ELF-1 (cell line): ENCODE results near the gene NSMCE1.
"Not testable (repeated sequence)": the region's sequence is repeated elsewhere in the genome, so short reads cannot be mapped to it uniquely, and the experiment has no call there.

Experiments used
- DNase-seq: peaks from one replicate; pipeline ENCODE4 v3.0.0-alpha.2; 2016; ENCODE audit warnings: low read depth, low spot score

The NSMCE1 gene

DNA sequence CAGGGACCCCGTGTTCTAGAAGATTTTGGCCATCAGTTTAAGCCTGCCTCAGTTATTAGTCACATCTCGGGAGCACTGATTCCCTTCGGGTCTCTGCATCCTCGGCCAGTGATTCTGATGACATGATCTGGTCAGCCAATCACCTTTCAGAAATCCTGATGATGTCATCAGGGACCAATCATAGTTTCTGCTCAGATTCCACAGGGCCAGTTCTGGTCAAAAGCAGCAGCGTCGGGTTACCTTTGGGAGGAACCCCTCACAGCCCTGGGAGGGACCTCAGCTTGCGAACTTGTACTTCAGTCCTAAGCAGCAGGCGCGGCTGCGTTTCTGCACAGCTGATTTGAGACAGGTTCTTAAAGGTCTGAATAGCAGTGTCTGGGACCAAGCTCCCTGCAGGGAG, 51.3 kb downstream of the NSMCE1 start:
- peak; percentile 69 for DNase-seq

DNA sequence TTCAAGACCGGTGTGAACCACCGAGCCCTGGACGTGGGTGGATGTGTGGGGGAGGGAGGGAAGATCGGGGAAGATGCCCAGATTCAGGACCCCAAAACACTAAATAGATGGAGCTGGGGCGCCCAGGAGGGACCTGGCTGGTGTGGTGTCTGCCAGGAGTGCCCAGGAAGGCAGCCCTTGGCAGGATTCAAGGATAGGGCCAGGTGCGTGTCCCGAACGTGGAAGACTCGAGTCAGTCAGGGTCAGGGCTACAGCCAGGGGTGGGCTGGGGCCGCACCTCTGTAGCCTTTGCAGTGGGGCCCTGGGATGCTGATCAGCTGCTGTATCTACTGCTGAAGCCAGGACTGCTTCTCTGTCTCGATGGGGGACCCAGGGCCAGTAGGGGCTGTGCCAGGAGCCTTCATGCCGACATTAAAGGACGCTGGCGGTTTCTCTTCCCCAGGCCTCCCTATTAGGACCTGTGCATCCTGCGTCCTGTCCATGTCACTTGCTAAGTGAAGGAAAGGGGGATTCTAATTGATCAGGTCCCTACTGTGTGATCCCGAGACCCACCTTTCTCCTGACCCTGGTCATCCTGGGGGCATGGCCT, 52.2 kb downstream of the NSMCE1 start:
- DNase-seq: no peak

DNA sequence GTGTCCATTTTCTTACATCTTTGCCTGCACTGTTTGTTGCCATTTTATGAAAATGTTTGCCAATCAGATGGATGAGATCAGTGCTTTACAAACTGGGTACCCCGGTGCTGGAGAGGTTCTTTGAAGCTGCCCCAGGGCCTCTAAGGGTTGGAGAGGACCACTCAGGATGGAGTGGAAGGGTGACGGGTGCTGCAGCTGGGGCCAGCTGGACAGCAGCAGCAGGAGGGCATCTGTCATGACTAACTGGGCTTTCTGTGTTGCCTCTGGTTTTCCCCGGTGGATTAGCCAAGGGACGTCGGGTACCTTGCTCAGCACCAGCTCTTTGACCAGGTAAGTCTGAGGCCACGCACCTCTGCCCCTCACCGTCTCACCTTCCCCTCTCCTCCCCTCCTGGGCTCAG, 52.9 kb downstream of the NSMCE1 start:
- DNase-seq: no peak

DNA sequence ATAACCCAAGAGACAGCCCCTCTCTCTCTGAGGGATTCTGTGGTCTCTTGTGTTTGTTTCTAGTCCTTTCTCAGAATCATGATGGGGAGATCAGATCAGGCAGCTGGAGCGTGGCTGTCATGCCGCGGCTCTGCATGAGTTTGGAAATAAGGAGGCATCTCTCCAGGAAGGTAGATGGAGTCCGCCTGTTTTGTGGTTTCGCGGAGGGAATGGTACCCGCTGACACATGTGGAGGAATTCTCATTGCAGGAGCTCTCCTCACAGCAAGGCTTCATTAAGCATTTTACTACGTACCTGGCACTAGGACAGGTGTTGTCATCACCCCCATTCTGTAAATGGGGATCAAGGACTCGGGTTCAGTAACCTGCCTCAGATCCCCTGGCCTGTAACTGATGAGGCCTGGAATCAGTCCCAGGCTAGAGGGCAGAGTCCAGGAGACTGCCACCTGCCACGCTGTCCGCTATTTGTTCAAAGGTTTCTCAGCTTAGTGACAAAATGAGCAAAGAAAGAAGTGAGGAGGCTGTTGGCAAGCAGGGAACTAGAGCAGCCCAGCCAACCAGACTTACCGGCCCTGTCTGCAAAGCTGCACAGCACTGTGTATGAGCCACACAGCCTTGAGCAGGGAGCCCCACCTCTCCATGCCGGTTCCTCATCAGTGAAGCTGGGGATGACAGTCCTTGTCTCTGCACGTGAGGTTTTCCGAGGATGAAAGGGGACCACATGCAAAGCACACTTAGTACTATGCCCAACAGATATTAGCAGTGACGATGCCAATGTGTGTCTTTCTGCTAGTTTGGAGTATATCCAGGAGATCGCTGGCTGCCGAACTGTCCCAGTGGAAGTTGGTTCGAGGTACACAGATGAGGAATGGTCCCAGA, 54.2 kb downstream of the NSMCE1 start:
- no peak for DNase-seq

DNA sequence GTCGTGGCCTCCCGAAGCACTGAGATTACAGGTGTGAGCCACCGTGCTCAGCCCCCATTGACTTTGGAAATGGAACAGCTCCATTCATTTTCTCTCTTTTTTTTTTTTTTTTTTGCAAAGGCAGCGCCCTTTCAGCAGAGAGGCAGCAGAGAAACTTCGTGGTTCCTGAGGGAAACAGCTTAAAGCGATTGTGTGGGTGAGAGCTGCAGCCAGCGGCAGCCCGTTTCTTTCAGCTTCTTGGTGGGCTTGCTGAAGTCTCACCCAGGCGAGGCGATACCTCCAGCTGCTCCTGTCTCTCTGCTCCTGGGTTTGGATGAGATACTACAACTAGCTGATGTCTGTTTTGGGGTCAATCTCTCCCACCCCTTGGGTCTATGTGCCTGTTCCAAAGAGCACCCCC, 57.5 kb downstream of the NSMCE1 start:
- no peak for DNase-seq

DNA sequence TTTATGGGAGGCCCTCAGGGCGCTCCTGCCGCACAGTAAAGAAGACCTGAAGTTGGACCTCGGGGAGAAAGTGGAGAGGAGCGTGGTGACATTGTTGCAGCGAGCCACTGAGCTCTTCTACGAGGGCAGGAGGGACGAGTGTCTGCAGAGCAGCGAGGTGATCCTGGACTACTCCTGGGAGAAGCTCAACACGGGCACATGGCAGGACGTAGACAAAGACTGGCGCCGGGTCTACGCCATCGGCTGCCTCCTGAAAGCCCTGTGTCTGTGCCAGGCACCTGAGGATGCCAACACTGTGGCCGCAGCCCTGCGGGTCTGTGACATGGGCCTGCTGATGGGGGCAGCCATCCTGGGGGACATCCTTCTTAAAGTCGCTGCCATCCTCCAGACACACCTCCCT, 58.4 kb downstream of the NSMCE1 start:
- DNase-seq: no peak

DNA sequence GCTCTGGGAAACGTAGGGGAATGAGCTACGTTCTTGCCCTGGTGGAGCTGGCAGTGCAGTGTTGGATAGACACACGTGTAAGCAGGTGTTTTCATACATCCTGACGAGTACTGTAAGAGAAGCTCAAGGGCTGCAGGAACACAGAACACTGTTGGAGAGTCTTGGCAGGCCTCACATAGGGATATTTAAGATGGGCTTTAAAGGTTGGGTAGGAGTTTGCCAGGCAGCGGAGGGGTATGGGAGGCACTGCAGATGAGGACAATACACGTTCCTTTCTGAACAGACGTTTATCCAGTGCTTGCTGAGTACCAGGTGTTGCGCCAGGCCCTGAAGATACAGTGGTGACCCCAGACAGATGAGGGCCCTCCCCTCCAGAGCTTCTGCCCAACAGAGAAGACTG, 59.0 kb downstream of the NSMCE1 start:
- DNase-seq: no peak

DNA sequence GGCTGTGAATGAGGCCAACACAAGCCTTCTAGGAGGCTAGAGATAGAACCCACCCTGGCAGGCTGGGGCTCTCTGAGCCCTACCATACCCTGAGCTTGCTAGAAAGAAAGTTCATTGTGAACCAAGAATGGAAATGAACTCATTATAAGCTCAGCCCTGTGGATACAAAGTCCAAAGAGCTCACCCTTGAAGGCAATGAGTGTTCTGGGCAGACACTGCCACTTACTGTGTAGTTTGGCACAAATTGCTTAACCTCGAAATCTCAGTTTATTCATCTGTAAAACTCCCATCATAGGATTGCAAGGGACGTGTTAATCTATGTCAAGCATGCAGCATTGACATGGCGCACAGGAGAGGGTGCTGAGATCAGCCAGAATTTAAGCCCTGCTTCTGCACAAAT, 59.8 kb downstream of the NSMCE1 start:
- no peak for DNase-seq

DNA sequence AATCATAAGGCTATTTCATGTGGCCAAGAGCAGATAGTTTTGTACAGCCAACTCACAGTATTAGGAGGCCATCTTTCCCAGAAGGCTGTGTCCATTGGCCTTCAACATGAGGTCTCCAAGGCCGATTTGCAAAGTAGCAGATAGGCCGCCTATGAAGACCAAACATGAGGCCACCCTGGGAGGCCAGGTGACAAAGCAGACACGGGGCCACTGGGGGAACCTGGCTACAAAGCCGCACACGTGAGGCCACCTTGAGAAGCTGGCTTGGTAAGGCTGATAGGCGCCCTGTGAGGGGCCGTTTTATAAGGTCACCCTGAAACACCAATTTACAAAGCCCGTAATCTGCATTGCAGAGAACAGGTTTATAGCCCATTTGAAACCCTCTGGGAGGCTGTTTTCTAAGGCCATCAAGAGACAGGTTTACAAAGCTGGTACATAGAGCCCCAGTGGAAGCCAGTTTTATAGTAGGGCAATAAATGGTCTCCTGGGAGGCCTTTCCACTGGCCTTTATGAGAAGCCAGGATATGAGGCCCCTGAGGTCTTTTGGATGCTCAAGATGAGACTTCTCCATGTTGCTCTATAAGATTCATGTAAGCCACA, 60.4 kb downstream of the NSMCE1 start:
- no peak for DNase-seq

DNA sequence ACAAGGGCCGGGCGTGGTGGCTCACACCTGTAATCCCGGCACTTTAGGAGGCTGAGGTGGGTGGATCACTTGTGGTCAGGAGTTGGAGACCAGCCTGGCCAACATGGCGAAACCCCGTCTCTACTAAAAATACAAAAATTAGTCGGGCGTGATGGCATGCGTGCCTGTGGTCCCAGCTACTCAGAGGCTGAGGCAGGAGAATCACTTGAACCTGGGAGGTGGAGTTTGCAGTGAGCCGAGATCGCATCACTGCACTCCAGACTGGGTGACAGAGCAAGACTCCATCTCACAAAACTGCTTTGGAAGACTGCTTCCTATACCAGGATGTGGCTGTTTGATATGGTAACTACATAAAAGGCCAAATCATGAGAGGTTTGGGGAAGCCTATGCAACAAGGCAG, 61.5 kb downstream of the NSMCE1 start:
- not testable (repeated sequence) for DNase-seq

DNA sequence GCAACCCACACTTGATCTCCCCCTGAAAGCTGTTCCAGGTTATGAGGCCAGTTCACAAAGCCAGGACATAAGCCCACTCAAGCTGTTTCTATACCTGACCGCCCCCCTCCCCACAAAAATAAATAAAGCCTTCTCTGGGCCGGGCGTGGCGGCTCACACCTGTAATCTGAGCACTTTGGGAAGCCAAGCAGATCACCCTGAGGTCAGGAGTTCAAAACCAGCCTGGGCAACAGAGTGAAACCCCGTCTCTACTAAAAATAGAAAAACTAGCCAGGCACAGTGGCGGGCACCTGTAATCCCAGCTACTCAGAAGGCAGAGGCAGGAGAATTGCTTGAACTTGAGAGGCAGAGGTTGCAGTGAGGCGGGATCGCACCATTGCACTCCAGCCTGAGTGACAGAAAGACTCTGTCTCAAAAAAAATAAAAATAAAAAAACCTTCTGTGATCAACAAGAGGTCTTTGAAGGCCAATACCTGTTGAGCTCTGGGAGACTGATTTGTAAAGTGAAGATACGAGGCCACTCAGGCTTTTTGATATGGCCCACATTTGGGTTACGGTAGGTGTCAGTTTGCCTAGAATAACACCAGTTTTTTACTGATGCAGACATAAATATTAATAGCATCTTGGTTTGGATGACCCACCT, 63.0 kb downstream of the NSMCE1 start:
- no peak for DNase-seq

DNA sequence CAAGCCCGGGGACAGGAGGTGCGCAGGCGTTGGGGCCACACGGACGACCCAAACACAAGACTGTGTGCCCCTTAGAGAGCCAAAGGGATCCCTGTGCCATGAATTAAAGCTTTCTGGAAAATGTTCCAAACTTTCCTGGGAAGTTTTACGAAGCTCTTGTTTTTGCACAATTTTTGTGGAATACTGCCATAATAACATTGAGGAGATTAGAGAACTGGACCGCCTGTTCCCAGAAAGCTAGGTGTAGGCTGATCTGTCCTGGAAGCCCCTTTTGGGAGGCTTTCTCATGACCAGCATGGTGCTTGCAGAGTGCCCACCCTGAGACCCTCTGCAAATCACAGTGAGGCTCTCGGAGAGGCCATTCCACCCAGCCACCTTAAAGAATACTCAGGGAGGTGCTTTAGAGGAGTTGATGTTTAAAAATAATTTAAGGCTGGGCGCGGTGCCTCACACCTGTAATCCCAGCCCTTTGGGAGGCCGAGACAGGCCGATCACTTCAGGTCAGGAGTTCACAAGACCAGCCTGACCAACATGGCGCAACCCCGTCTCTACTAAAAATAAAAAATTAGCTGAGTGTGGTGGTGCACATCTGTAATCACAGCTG, 64.2 kb downstream of the NSMCE1 start:
- DNase-seq: no peak

DNA sequence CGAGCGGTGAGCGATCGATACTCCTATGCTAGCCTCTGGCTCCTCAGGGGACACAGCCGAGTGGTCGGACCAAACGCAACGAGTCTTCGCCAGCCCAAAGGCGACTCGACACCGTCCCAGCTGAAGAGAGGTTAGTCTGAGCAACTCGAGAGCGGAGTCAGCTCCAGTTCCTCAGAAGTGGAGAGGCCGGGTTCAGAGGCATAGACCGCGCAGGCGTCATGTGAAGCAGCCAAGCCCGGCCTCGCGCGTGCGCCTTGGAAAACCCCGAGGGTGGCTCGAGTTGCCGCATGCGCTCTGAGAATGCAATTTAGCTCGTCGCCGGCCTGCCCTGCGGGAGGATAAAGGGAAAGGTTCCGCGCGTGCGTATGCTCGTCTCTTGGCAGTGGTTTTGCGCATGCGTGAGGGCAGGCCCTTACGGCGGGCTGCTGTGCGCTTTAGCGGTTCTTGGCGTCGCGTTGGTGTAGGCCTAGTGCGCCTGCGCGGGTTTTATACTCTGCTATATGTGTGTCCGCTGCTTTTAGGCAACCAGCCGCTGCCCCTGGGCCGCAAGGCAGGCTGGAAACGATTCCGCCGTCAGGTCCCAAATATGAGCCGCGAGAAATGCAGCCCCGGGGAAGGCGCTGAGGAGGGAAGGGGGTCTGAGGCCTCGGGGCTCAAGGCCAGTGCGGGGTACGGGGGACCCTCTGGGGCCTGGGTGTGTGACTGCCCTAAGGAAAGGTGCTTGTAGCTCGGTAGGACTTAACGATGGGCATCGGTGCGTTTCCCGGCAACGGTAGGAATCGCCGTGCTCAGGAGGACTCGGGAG, 64.9 kb downstream of the NSMCE1 start, which contains the start of gene KDM8:
TSS of gene KDM8 (plus strand) at position 20 of the 805 bp plus-strand sequence. CDS start 6,598 bp downstream, outside the sequence.
- DNase-seq: peak; percentile 99

DNA sequence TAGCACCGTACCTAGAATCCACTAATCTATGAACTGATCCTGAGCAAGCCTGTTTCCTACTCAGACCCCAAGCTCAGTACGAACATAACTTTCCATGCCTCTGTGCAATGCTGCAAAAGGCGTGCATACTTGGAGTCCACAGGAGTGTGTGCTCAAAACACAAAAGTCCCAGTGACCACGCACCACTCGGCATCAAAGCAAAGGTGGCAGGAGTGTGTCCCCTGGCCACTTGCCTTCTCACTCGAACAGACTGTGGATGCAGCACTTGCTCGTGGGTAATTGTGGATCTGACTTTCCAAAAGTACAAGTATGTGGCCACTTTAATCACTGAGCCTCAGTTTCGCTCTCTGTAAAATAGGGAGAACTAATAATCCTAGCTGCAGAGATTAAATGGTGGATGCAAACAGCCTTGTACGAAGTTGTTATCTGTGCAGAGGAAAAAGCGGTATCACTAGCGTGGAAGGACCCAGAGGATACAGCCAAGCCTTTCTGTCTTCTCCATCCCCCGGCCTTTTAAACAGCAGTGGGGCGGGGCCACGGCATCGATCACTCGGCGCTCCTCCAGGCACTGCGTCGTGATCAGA, 65.6 kb downstream of the NSMCE1 start:
- no peak for DNase-seq

DNA sequence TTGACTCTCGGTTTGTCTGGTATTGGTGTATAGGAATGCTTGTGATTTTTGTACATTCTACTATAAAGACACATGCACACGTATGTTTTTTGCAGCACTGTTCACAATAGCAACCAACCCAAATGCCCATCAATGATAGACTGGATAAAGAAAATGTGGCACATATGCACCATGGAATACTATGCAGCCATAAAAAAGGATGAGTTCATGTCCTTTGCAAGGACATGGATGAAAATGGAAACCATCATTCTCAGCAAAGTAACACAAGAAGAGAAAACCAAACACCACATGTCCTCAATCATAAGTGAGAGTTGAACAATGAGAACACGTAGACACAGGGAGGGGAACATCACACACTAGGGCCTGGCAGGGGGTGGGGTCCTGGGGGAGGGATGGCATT, 67.7 kb downstream of the NSMCE1 start:
- DNase-seq: not testable (repeated sequence)

DNA sequence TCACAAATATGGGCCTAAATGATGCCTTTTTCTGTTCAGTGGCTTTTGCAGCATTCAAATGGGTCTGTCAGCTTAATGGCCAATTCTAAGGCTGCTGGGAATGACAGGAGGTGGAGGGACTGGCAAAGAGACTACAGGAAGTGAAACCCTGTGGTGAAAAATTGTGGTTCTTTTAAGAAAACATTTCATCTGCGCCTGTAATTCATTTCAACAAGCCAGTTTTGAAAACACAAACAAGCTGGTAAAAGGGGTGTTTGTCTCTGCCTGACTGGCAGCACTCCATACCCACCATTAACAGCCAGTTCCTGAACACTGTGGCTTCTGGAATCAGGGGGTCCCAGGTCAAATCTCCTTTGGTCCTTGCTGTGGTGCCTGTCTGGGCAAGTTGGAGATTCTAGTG, 68.8 kb downstream of the NSMCE1 start:
- no peak for DNase-seq

DNA sequence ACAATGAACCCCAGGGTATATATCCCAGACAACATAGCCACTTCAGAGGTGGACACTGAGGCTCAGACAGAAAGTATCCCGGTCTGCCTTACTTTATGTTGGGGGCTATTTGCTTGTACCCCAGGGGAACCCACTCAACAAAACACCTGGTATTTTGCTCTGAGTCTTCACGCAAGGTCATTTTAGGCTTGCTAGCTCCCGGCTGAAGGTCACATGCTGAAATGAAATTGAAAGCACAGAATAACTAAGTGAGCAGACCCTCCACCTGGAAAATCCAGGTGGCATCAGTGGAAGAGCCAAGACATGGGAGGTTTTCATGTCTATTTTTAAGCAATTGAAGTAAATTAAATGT, 69.4 kb downstream of the NSMCE1 start:
- DNase-seq: no peak

DNA sequence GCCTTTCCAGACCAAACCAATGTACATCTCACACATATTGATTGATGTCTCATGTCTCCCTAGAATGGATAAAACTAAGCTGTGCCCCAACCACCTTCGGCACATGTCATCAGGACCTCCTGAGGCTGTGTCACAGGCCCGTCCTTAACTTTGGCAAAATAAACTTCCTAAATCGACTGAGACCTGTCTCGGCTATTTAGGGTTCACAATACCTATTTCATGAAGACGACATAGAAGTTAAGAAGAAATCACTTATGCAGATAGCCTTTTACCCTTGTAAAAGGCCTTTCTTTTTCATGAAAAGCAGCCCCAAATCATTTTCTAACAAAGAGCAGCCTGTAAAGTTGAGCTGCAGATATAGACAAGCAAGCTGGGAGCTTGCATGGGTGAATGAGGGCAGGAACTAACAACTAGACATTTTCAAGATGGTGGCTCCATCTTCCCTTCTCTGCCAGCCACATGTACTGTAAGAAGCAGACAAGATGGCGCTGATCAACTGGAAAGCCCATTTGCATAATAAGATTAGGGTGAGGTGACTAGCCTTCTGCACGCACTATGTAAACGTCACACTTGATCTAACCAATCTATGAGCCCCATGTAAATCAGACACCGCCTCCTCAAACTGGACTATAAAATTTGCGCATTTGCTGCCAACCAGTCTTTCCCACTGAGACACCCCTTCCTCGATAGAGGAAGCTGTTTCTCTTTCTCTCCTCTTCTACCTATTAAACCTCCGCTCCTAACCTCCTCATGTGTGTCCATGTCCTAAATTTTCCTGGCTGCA, 69.9 kb downstream of the NSMCE1 start:
- DNase-seq: peak; percentile 20

DNA sequence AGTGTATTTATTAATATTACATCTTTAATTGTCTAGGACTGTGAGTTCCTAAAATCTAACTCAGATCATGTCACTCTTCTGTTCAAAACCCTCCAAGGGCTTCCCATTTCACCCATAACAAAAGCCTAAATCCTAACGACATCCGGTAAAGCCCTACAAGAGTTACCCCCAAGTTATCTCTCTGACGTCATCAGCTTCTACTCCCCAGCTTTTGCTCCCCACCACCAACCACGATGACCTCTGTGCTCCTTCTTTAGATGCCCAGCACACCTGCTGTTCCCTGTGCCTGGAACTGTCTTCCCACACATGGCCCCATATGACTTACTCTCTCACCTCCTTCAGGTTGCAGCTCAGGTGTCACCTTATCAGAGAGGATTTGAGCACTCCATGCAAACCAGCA, 71.6 kb downstream of the NSMCE1 start:
- DNase-seq: no peak
